Measurements from ENCODE around the gene PCSK7.

The PCSK7 gene

GRCh38 chr11:117238221-117238620 is 6.3 kb upstream of the PCSK7 start:
- Mint-ChIP-seq H3K4me3 (no peak overlapping the region), H3K27me3 (ENCODE audit: low read depth, poor library complexity) (no peaks in the 10 kb centered on the region), H3K36me3 (ENCODE audit: low read depth) (peaks cover 33% of the 10 kb centered on the region), H3K27ac (no peak overlapping the region), H3K4me1 (peaks cover 13% of the 10 kb centered on the region), H3K9me3 (no peaks in the 10 kb centered on the region)
- TF ChIP-seq, protein P1, sequence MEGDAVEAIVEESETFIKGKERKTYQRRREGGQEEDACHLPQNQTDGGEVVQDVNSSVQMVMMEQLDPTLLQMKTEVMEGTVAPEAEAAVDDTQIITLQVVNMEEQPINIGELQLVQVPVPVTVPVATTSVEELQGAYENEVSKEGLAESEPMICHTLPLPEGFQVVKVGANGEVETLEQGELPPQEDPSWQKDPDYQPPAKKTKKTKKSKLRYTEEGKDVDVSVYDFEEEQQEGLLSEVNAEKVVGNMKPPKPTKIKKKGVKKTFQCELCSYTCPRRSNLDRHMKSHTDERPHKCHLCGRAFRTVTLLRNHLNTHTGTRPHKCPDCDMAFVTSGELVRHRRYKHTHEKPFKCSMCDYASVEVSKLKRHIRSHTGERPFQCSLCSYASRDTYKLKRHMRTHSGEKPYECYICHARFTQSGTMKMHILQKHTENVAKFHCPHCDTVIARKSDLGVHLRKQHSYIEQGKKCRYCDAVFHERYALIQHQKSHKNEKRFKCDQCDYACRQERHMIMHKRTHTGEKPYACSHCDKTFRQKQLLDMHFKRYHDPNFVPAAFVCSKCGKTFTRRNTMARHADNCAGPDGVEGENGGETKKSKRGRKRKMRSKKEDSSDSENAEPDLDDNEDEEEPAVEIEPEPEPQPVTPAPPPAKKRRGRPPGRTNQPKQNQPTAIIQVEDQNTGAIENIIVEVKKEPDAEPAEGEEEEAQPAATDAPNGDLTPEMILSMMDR (IDR thresholded peaks at IDR 0.05), result no peak
- DNase-seq, result no peak

GRCh38 chr11:117232911-117233409 is 1.1 kb upstream of the PCSK7 start:
- Mint-ChIP-seq H3K9me3 (no peaks in the 10 kb centered on the region), H3K27me3 (ENCODE audit: low read depth, poor library complexity) (no peaks in the 10 kb centered on the region), H3K4me1 (peaks cover 40% of the 10 kb centered on the region), H3K36me3 (ENCODE audit: low read depth) (peaks cover 11% of the 10 kb centered on the region), H3K27ac (peak overlapping the region; percentile 72), H3K4me3 (peak overlapping the region; percentile 91)
- TF ChIP-seq, protein P1 (IDR thresholded peaks at IDR 0.05), result no peak
- peak; percentile 66 for DNase-seq

DNA sequence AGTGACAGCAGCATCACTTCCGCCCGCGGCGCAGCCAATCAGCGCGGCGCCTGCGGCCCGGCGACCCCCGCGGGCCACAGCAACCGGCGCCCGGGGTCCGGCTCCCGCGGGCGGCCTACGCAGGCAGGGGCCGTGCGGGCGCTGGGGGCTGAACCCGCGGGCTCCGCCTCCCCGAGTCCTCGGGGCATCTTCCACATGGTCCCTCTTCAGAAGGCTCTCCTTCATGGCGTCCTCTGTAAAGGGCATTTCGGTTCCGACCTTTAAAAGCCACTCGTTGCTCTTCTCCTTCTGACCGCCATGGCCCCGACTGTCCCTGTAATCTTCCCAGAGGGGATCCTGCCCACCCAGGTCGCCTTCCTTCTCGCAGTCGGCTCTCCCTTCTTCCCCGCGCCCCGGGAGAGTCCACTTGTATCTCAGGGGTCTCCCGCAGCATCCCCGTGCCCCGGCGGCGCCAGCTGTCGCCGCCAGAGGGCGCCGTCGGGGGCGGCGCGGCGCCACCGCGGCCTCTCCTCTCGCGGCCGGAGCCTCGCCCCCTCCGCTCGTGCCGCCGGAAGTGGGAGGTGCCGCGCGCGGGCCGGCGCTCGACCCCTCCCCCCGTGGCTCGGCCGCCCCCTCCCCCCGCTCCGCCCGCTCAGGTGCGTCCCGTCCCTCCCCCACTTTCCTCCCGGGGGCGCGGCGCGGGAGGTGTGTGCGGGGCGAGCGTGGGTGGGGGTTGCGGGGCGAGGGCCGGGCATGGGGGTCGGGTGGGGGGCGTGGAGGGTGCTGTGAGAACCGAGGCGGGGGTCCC is 412 bp upstream of the PCSK7 start, which contains the start of gene RNF214:
Gene RNF214, plus strand, starts transcription at position 580 of the 787 bp plus-strand sequence. CDS start 1,602 bp downstream, outside the sequence.
- TF ChIP-seq, protein P1 (IDR thresholded peaks at IDR 0.05), result peak; percentile 63
- Mint-ChIP-seq H3K9me3 (no peaks in the 10 kb centered on the region), H3K27me3 (ENCODE audit: low read depth, poor library complexity) (no peaks in the 10 kb centered on the region), H3K27ac (peak within 1 kb of the TSS; percentile 99), H3K4me1 (peaks cover 40% of the 10 kb centered on the region), H3K36me3 (ENCODE audit: low read depth) (peaks cover 12% of the 10 kb centered on the region), H3K4me3 (peak within 1 kb of the TSS; percentile 98)
- peak; percentile 80 for DNase-seq

DNA sequence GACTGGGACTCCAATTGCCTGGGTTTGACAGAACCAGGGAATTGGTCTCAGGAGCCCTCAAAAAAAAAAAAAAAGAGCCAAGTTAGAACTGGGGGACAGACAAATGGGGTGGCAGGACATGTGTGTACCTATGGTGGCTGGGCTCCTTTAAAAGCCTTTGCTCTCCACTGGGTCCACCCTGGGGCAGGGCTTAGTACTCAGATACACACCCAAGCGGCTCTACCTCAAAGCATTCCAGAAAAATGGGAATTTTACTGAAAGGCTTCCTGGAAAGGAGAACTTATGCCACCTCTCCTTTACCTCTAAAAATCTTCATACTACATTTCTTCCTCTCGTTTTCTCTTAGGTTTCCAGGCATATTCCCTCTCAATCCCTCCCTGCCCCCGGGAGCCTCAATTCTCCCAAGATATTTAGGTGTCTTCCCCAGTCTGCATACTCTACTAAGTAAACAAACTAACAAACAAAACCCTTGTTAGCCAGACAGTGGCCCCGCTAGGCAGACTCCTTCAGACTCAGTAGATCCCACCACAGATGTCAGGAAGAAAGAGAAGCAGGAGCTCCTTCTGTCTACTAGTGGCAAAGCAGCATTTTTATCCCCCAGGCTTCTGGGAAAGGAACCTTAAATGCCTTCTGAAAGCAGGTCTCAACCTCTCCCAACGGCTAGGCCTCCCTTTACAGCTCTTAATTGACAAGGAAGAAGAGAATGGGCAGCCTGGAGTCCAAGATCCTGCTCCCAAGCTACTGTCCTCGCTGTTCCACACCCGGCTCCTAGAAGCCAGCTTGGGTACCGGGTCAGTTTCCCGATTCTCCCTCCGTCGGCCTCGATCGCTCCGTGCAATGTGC is 653 bp downstream of the PCSK7 start:
- Mint-ChIP-seq H3K4me3 (peak overlapping the region; percentile 98), H3K4me1 (peaks cover 46% of the 10 kb centered on the region), H3K27ac (peak overlapping the region; percentile 64), H3K36me3 (ENCODE audit: low read depth) (peaks cover 9% of the 10 kb centered on the region), H3K27me3 (ENCODE audit: low read depth, poor library complexity) (no peaks in the 10 kb centered on the region), H3K9me3 (no peaks in the 10 kb centered on the region)
- TF ChIP-seq, protein P1 (IDR thresholded peaks at IDR 0.05), result no peak
- DNase-seq, result no peak

- DNase-seq, result no peak
- Mint-ChIP-seq H3K36me3 (ENCODE audit: low read depth) (peaks cover 9% of the 10 kb centered on the region), H3K9me3 (no peaks in the 10 kb centered on the region), H3K27me3 (ENCODE audit: low read depth, poor library complexity) (no peaks in the 10 kb centered on the region), H3K4me1 (peaks cover 54% of the 10 kb centered on the region), H3K4me3 (peak overlapping the region; percentile 98), H3K27ac (peak overlapping the region; percentile 84)
- TF ChIP-seq, protein P1 (IDR thresholded peaks at IDR 0.05), result no peak
Measured at GRCh38 chr11:117230286-117230961, 1.4 kb downstream of the PCSK7 start.
